Lower leg skin (tissue), 4 donors: ENCODE data around the gene ANKRD13B. TPM values are rescaled to one million over a fixed set of nuclear protein-coding genes. Genes with fewer than 3 reads are reported as not detected.

Source experiments
- DNase-seq, 2 donors: peaks; one replicate each; pipeline ENCODE4 v3.0.0-alpha.2; 2019; ENCODE audit warnings: low spot score in 2 of 2
- H3K4me3 ChIP-seq: fragments of 200-600 bp; sonication (generic); 2 replicates; pipeline ENCODE4 v1.5.1; 2017; ENCODE audit warnings: mild to moderate bottlenecking, low read depth; ENCODE audit not compliant: poor library complexity, severe bottlenecking
- POLR2A ChIP-seq, 2 donors: fragments of 450-650 bp; IDR thresholded peaks; one replicate each; pipeline ENCODE4 v1.6.1; 2016 to 2017; ENCODE audit warnings: antibody characterized with exemption in 2 of 2, mild to moderate bottlenecking in 1 of 2, moderate library complexity in 1 of 2
- WGBS, 2 donors: methylation state at CpG; one replicate each; pipeline ENCODE4 v1.1.5; 2018; 5-methylcytosine and 5-hydroxymethylcytosine counted together
- intact Hi-C: fragments of 100-400 bp; cut with DNase I; formaldehyde crosslinking; loops from one replicate; pipeline ENCODE4 v1.15.0; 2023; ENCODE audit warnings: low total_unique reads
- total RNA-seq, 4 donors: library from RNA; depleted of rRNA; stranded (reverse); fragments of >200 nt; gene quantifications; one replicate each; pipeline ENCODE4 v1.1.0, GENCODE V29; 2016
- TF ChIP-seq, protein P1 (sequence below), 3 donors: fragments of 450-650 bp; IDR thresholded peaks; one replicate each; pipeline ENCODE4 v1.5.1; 2016; ENCODE audit warnings: antibody characterized with exemption in 3 of 3, mild to moderate bottlenecking in 3 of 3, moderate library complexity in 2 of 3

The ANKRD13B gene
- total RNA-seq, 4 donors from 2014 or later = 8.1 to 18.8 (median 11.7) TPM

DNA sequence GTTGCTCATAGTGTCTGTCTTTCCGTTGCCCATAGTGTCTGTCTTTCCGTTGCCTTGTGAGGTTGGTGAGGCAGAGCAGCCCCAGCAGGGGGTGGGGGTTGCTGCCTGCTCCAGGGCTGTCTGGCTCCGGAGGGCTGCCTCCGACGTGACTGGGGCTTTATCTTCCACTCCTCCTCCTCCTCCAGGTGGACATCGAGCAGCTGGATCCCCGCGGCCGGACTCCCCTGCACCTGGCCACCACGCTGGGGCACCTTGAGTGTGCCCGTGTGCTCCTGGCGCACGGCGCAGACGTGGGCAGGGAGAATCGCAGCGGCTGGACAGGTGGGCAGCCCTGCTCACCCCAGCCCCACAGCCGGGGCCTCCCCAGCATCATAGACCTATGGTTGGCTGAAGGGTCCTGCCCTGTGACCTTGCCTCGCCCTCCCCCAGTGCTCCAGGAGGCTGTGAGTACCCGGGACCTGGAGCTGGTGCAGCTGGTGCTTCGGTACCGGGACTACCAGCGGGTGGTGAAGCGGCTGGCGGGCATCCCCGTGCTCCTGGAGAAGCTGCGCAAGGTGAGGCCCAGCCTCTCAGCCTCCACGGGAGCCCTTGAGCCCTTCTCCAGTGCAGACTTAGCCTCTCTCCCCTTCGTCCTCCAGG is 14.7 kb downstream of the ANKRD13B start:
- WGBS, 2 donors = 93 to 94% methylated on average over 27 to 29 of the region's 29 CpGs
- no peak for TF ChIP-seq POLR2A (IDR thresholded peaks at IDR 0.05)
- TF ChIP-seq, protein P1, sequence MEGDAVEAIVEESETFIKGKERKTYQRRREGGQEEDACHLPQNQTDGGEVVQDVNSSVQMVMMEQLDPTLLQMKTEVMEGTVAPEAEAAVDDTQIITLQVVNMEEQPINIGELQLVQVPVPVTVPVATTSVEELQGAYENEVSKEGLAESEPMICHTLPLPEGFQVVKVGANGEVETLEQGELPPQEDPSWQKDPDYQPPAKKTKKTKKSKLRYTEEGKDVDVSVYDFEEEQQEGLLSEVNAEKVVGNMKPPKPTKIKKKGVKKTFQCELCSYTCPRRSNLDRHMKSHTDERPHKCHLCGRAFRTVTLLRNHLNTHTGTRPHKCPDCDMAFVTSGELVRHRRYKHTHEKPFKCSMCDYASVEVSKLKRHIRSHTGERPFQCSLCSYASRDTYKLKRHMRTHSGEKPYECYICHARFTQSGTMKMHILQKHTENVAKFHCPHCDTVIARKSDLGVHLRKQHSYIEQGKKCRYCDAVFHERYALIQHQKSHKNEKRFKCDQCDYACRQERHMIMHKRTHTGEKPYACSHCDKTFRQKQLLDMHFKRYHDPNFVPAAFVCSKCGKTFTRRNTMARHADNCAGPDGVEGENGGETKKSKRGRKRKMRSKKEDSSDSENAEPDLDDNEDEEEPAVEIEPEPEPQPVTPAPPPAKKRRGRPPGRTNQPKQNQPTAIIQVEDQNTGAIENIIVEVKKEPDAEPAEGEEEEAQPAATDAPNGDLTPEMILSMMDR (IDR thresholded peaks at IDR 0.05) = no peak
- DNase-seq = no peak
- intact Hi-C loops = no loop called here
- H3K4me3 ChIP-seq = no peak overlapping the region

DNA sequence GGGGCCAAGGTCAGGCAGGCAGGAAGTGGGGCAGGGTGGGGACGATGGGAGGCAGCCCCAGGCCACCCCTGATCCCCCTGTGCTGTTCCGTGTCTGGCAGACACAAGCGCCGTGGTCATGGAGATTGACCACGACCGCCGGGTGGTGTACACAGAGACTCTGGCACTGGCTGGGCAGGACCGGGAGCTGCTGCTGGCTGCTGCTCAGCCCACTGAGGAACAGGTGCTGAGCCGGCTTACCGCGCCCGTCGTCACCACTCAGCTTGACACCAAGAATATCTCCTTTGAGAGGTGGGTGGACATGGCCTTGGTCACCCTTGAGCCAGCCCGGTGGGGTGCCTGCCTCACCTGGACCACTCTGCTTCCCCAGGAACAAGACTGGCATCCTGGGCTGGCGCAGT is 16.1 kb downstream of the ANKRD13B start:
- WGBS, 2 donors = 89 to 91% methylated on average over 6 to 15 of the region's 15 CpGs
- intact Hi-C loops = no loop called here
- DNase-seq = no peak
- TF ChIP-seq, protein P1 (IDR thresholded peaks at IDR 0.05) = no peak
- TF ChIP-seq POLR2A (IDR thresholded peaks at IDR 0.05) = no peak
- H3K4me3 ChIP-seq = no peak overlapping the region

DNA sequence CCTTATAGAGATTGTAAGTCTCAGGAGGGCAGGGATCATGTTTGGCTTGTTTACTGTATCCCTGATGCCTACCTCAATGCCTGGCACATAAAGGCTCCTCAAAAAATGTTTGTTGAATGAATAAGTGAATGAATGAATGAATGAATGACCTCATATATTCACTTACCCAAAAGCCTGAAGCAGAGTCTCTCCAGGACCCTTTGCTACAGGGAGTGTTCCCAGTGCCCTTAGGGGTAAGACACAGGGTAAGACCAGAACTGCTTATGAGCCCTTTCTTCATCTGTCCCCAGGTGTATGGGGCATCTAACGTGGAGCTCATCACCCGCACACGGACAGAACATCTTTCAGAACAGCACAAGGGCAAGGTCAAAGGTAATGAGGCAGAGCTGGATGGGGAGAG is 17.5 kb downstream of the ANKRD13B start:
- intact Hi-C loops = loop anchor here (5.0 kb wide), 1 partner anchor 33 kb away; no protein-coding TSS in a partner anchor
- WGBS, 2 donors = 88 to 89% methylated on average over 3 of the region's 3 CpGs
- no peak for DNase-seq
- TF ChIP-seq POLR2A (IDR thresholded peaks at IDR 0.05) = no peak
- TF ChIP-seq, protein P1 (IDR thresholded peaks at IDR 0.05) = no peak
- no peak overlapping the region for H3K4me3 ChIP-seq

DNA sequence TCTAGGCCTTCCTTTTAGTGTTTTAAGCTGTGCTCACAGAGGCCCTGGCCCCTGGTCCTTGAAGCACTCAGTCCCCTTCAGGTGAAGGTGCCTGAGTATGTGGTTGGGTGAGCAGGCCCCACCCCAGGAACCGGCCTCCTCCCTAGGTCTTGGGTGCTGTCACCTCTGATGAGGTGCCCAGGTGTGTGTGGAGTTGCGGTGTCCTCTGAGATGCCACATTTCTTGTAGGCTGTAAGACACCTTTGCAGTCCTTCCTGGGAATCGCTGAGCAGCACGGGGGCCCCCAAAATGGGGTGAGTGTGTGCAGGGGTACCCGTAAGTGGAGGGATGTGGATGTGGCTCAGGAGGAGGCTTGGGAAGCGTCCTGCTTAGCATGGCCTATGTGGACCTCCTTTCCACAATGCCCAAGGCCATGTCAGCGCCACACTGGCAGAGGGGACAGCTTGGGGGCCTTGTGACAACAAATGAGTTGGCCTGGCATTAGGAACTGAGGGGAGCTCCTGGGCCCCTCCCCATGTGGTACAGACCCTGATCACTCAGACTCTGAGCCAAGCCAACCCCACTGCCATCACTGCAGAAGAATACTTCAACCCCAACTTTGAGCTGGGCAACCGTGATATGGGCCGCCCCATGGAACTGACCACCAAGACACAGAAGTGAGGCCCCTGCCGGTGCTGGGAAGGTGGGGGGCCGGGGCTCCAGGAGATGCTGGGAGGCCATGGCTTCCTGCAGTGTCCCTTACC is 18.6 kb downstream of the ANKRD13B start:
- H3K4me3 ChIP-seq = no peak overlapping the region
- intact Hi-C loops = loop anchor here (5.0 kb wide), 1 partner anchor 34 kb away; no protein-coding TSS in a partner anchor
- DNase-seq = no peak
- WGBS, 2 donors = 95 to 97% methylated on average over 9 to 10 of the region's 11 CpGs
- TF ChIP-seq POLR2A (IDR thresholded peaks at IDR 0.05) = no peak
- TF ChIP-seq, protein P1 (IDR thresholded peaks at IDR 0.05) = no peak

DNA sequence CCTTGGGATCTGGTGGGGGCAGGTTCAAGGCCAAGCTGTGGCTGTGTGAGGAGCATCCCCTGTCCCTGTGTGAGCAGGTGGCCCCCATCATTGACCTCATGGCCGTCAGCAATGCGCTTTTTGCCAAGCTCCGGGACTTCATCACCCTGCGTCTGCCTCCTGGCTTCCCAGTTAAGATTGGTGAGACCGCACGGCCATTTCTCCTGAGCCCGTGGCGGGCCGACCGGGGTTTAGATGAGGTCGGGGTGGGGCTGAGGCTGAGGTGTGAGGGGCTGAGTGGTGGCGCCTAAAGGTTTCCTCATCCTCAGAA is 19.1 kb downstream of the ANKRD13B start:
- TF ChIP-seq, protein P1 (IDR thresholded peaks at IDR 0.05) = no peak
- no peak for TF ChIP-seq POLR2A (IDR thresholded peaks at IDR 0.05)
- intact Hi-C loops = loop anchor here (5.0 kb wide), 1 partner anchor 35 kb away; no protein-coding TSS in a partner anchor
- DNase-seq = no peak
- H3K4me3 ChIP-seq = no peak overlapping the region
- 96 to 97% methylated on average over 12 of the region's 12 CpGs for WGBS, 2 donors
